SK-N-MC (cell line): ENCODE results near the gene SIVA1.

Experiments used
- EZH2 ChIP-seq: fragments of 200-600 bp; sonication (generic); IDR thresholded peaks from one replicate; pipeline ENCODE4 v1.6.1; 2017; ENCODE audit warnings: antibody characterized with exemption
- POLR2AphosphoS5 ChIP-seq: IDR thresholded peaks from 2 replicates; pipeline ENCODE4 v1.6.1; 2012; ENCODE audit warnings: mild to moderate bottlenecking, low read depth, low read length, borderline replicate concordance

DNA sequence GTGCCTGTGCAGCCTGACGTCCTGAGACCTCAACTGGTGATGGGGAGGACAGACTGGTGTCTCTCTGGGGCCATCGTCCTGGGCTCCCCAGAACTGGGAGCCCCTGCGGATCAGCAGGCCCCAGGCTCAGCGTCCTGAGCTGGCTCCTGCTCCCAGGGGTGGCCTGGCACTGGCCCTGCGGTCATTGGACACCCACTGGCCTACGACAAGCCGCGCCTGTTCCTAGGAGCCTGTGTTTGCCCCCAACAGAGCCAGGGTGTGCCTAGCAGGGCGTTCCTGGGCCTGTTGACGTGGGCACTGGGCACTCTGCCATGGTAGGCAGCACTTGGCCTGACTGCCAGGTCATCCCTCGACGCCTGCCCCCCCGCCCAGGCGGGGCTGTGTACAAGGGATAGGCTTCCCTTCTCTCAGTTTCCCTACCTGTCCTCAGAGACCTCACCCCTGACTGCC, 20.6 kb upstream of the SIVA1 start:
- no peak for TF ChIP-seq POLR2AphosphoS5
- no peak for TF ChIP-seq EZH2
